Gastroesophageal sphincter (tissue), 3 donors: ENCODE measurements around the gene DUSP21.

Experiments used
- CTCF ChIP-seq, 4 experiments: fragments of 200-600 bp in 2 of 4; fragments of 450-650 bp in 2 of 4; sonication (generic) in 1 of 4; IDR thresholded peaks; one replicate each; pipeline ENCODE4 v1.5.1; 2017 to 2019; ENCODE audit warnings: antibody characterized with exemption in 4 of 4, mild to moderate bottlenecking in 2 of 4, moderate library complexity in 2 of 4
- EP300 ChIP-seq: sonication (generic); formaldehyde crosslinking; IDR thresholded peaks from one replicate; pipeline ENCODE4 v1.6.1; 2017; ENCODE audit warnings: antibody characterized with exemption, mild to moderate bottlenecking

GRCh38 chrX:44889824-44890223 is 46.0 kb downstream of the DUSP21 start:
- TF ChIP-seq CTCF (IDR thresholded peaks at IDR 0.05) (no peak), EP300 (no peak)
